Smooth muscle cell (in vitro differentiated cells): ENCODE measurements around the gene TBX4. TPM values are rescaled to one million over a fixed set of nuclear protein-coding genes. Genes with fewer than 3 reads are reported as not detected.

Experiments
- DNase-seq: peaks from one replicate; lab custom pipeline; 2025; ENCODE audit not compliant: unreplicated experiment; lab: John Stamatoyannopoulos, UW
- H2AFZ ChIP-seq: fragments of 200-600 bp; sonication (generic); 2 replicates; pipeline ENCODE4 v1.6.0; 2016; ENCODE audit warnings: antibody characterized with exemption, low read depth, mild to moderate bottlenecking
- H3F3A ChIP-seq: fragments of 200-600 bp; sonication (generic); 2 replicates; pipeline ENCODE4 v1.6.0; 2017; ENCODE audit warnings: antibody characterized with exemption, low read depth
- H3K27ac ChIP-seq: fragments of 200-600 bp; sonication (generic); 2 replicates; pipeline ENCODE4 v1.5.1; 2016; ENCODE audit warnings: low read depth, mild to moderate bottlenecking
- H3K27me3 ChIP-seq: fragments of 200-600 bp; sonication (generic); 2 replicates; pipeline ENCODE4 v1.6.1; 2016; ENCODE audit warnings: low read depth, mild to moderate bottlenecking
- H3K36me3 ChIP-seq: fragments of 200-600 bp; sonication (generic); 2 replicates; pipeline ENCODE4 v1.5.1; 2016; ENCODE audit warnings: low read depth
- H3K4me1 ChIP-seq: fragments of 200-600 bp; sonication (generic); 2 replicates; pipeline ENCODE4 v1.5.1; 2016; ENCODE audit warnings: low read depth
- H3K4me2 ChIP-seq: fragments of 200-600 bp; sonication (generic); 2 replicates; pipeline ENCODE4 v1.6.0; 2016; ENCODE audit warnings: mild to moderate bottlenecking
- H3K4me3 ChIP-seq: fragments of 200-600 bp; sonication (generic); 2 replicates; pipeline ENCODE4 v1.5.1; 2016; ENCODE audit warnings: mild to moderate bottlenecking
- H3K79me2 ChIP-seq: fragments of 200-600 bp; sonication (generic); 2 replicates; pipeline ENCODE4 v1.6.0; 2016; ENCODE audit warnings: low read depth, mild to moderate bottlenecking
- H3K9ac ChIP-seq: fragments of 200-600 bp; sonication (generic); 2 replicates; pipeline ENCODE4 v1.6.0; 2016; ENCODE audit warnings: low read depth
- H3K9me3 ChIP-seq: fragments of 200-600 bp; sonication (generic); replicated peaks from 2 replicates; pipeline ENCODE4 v1.5.1; 2016; ENCODE audit warnings: low read depth
- H4K20me1 ChIP-seq: fragments of 200-600 bp; sonication (generic); 2 replicates; pipeline ENCODE4 v1.6.0; 2016; ENCODE audit warnings: low read depth
- CTCF ChIP-seq: fragments of 200-600 bp; sonication (generic); IDR thresholded peaks from 2 replicates; pipeline ENCODE4 v1.5.1; 2017; ENCODE audit warnings: borderline replicate concordance, mild to moderate bottlenecking, antibody characterized with exemption; ENCODE audit not compliant: insufficient read depth, poor library complexity, severe bottlenecking
- WGBS: methylation state at CpG from one replicate; pipeline ENCODE4 v1.1.7; 2016; ENCODE audit warnings: low lambda C conversion rate; 5-methylcytosine and 5-hydroxymethylcytosine counted together
- polyA plus RNA-seq: library from polyadenylated mRNA; unstranded; fragments of >200 nt; fragmentation: Nextera tagmentation; extraction: Ambion mirVana; gene quantifications from 2 replicates; pipeline ENCODE4 v1.2.1, GENCODE V29; 2016
- total RNA-seq: library from RNA; depleted of rRNA; stranded (reverse); fragments of >200 nt; gene quantifications from 2 replicates; pipeline ENCODE4 v1.2.3, GENCODE V29; 2014

TBX4 gene
- total and polyA plus RNA-seq, 2 experiments from 2014 or later = 14.1 to 22.7 TPM

- peaks cover 6% of the 10 kb centered on the region for H3K27me3 ChIP-seq
- no peaks in the 10 kb centered on the region for H3K36me3 ChIP-seq
- peak overlapping the region; percentile 64 for H3K27ac ChIP-seq
- H2AFZ ChIP-seq = no peak overlapping the region
- peak overlapping the region; percentile 61 for H3K9ac ChIP-seq
- peak overlapping the region; percentile 91 for H3K4me2 ChIP-seq
- no peaks in the 10 kb centered on the region for H3K9me3 ChIP-seq
- peaks cover 31% of the 10 kb centered on the region for H3K4me1 ChIP-seq
- peaks cover 85% of the 10 kb centered on the region for H3K79me2 ChIP-seq
- WGBS = 12% methylated on average over 46 of the region's 47 CpGs
- peaks cover 17% of the 10 kb centered on the region for H3F3A ChIP-seq
- peak overlapping the region; percentile 63 for H3K4me3 ChIP-seq
- no peaks in the 10 kb centered on the region for H4K20me1 ChIP-seq
- TF ChIP-seq CTCF = no peak
- DNase-seq = no peak
Observed at GRCh38 chr17:61456061-61456681, 3.9 kb downstream of the TBX4 start.

GRCh38 chr17:61456688-61457225 is 4.5 kb downstream of the TBX4 start:
- DNase-seq = no peak
- Histone ChIP-seq H3K4me1 (peaks cover 28% of the 10 kb centered on the region), H3K9ac (no peak overlapping the region), H3K79me2 (peaks cover 91% of the 10 kb centered on the region), H4K20me1 (no peaks in the 10 kb centered on the region), H3K36me3 (no peaks in the 10 kb centered on the region), H3K4me2 (peak overlapping the region; percentile 91), H2AFZ (peak overlapping the region; percentile 26), H3K9me3 (no peaks in the 10 kb centered on the region), H3F3A (peaks cover 13% of the 10 kb centered on the region), H3K27me3 (peaks cover 6% of the 10 kb centered on the region), H3K4me3 (peak overlapping the region; percentile 63), H3K27ac (no peak overlapping the region)
- 12% methylated on average over 39 of the region's 45 CpGs for WGBS
- TF ChIP-seq CTCF = no peak

DNA sequence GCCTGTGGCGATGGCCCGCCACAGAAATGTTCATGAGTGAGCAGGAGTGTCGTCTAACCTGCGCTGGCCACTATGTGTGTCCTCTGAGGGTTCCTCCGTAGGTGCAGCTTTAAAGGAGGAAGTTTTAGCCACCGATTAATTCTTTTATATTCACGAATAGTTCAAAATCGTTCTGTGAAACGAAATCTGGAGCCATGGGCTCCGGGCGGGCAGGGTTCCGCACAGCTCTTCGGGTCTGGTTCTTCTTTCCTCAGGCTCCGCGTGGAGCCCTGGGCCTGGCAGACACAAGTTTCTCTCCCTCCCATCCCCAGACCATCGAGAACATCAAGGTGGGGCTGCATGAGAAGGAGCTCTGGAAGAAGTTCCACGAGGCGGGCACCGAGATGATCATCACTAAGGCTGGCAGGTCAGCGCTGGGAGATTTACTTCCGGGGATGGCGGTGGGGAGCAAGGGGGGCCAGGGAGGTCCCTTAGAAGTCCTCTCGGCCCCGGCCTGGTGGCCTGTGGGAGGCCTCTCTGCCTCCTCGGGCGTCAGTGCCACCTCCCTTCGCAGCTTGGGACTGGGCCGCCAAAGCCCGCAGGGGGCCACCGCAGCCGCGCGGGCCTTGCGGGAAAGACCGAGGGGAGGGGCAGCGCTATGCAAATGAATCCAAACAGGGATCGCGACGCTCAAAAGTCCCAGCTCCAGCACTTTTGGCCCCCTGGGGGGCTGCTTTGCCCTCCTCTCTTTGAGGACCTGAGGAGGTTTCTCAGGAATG is 5.2 kb downstream of the TBX4 start:
- 9% methylated on average over 39 of the region's 39 CpGs for WGBS
- DNase-seq = no peak
- H3K27me3 ChIP-seq = peaks cover 6% of the 10 kb centered on the region
- peak overlapping the region; percentile 63 for H3K4me3 ChIP-seq
- no peak overlapping the region for H3K9ac ChIP-seq
- peaks cover 33% of the 10 kb centered on the region for H3K4me1 ChIP-seq
- peak overlapping the region; percentile 26 for H2AFZ ChIP-seq
- H3K9me3 ChIP-seq = no peaks in the 10 kb centered on the region
- peak overlapping the region; percentile 91 for H3K4me2 ChIP-seq
- no peaks in the 10 kb centered on the region for H4K20me1 ChIP-seq
- H3F3A ChIP-seq = peaks cover 16% of the 10 kb centered on the region
- no peak overlapping the region for H3K27ac ChIP-seq
- H3K36me3 ChIP-seq = no peaks in the 10 kb centered on the region
- H3K79me2 ChIP-seq = peaks cover 98% of the 10 kb centered on the region
- no peak for TF ChIP-seq CTCF
